ENCODE measurements around the gene COL4A4. TPM values are rescaled to one million over a fixed set of nuclear protein-coding genes. Genes with fewer than 3 reads are reported as not detected.

The COL4A4 gene
- total and polyA plus RNA-seq, 2 experiments from 2014 or later = 0.47 to 3.0 TPM

GRCh38 chr2:227038550-227039189 is 125.3 kb downstream of the COL4A4 start:
- WGBS (ENCODE audit: low lambda C conversion rate, missing lambda C conversion rate) = 46% methylated on average over 1 of the region's 1 CpG
- no peak for TF ChIP-seq EZH2 (IDR thresholded peaks at IDR 0.05; ENCODE audit: borderline replicate concordance)
- no peak for TF ChIP-seq CTCF (IDR thresholded peaks at IDR 0.05; ENCODE audit: poor library complexity)
- TF ChIP-seq EZH2phosphoT487 (IDR thresholded peaks at IDR 0.05; ENCODE audit: low read depth, severe bottlenecking, unreplicated experiment) = no peak
- H3K4me1 ChIP-seq (ENCODE audit: insufficient read depth) = peaks cover 6% of the 10 kb centered on the region
- H3K79me2 ChIP-seq = no peaks in the 10 kb centered on the region
- no peaks in the 10 kb centered on the region for H3K9me2 ChIP-seq (replicated peaks; ENCODE audit: insufficient read depth)
- H4K20me1 ChIP-seq (ENCODE audit: insufficient read depth, poor library complexity, severe bottlenecking) = no peaks in the 10 kb centered on the region
- H3K36me3 ChIP-seq (replicated peaks; ENCODE audit: insufficient read depth, low read depth) = no peaks in the 10 kb centered on the region
- H3K4me2 ChIP-seq = no peak overlapping the region
- no peak overlapping the region for H3K4me3 ChIP-seq
- H2AFZ ChIP-seq = no peak overlapping the region
- no peak overlapping the region for H3K27ac ChIP-seq
- no peaks in the 10 kb centered on the region for H3K9me3 ChIP-seq (ENCODE audit: low read depth)
- no peaks in the 10 kb centered on the region for H3K27me3 ChIP-seq
- DNase-seq (ENCODE audit: low spot score) = no peak

GRCh38 chr2:227036527-227036926 is 127.5 kb downstream of the COL4A4 start:
- TF ChIP-seq CTCF (IDR thresholded peaks at IDR 0.05; ENCODE audit: poor library complexity) (no peak), EZH2 (IDR thresholded peaks at IDR 0.05; ENCODE audit: borderline replicate concordance) (no peak), EZH2phosphoT487 (IDR thresholded peaks at IDR 0.05; ENCODE audit: low read depth, severe bottlenecking, unreplicated experiment) (no peak)
- no peak overlapping the region for H3K27ac ChIP-seq

GRCh38 chr2:227035711-227036367 is 128.2 kb downstream of the COL4A4 start:
- H3K4me2 ChIP-seq = no peak overlapping the region
- H3K27ac ChIP-seq = no peak overlapping the region
- no peak for TF ChIP-seq CTCF (IDR thresholded peaks at IDR 0.05; ENCODE audit: poor library complexity)
- TF ChIP-seq EZH2phosphoT487 (IDR thresholded peaks at IDR 0.05; ENCODE audit: low read depth, severe bottlenecking, unreplicated experiment) = no peak
- TF ChIP-seq EZH2 (IDR thresholded peaks at IDR 0.05; ENCODE audit: borderline replicate concordance) = no peak
- WGBS (ENCODE audit: low lambda C conversion rate, missing lambda C conversion rate) = 60% methylated on average over 7 of the region's 7 CpGs
- peaks cover 6% of the 10 kb centered on the region for H3K4me1 ChIP-seq (ENCODE audit: insufficient read depth)
- DNase-seq (ENCODE audit: low spot score) = no peak
- H3K27me3 ChIP-seq = no peaks in the 10 kb centered on the region
- H2AFZ ChIP-seq = no peak overlapping the region
- H3K9me2 ChIP-seq (replicated peaks; ENCODE audit: insufficient read depth) = no peaks in the 10 kb centered on the region
- H4K20me1 ChIP-seq (ENCODE audit: insufficient read depth, poor library complexity, severe bottlenecking) = no peaks in the 10 kb centered on the region
- H3K9me3 ChIP-seq (ENCODE audit: low read depth) = no peaks in the 10 kb centered on the region
- H3K36me3 ChIP-seq (replicated peaks; ENCODE audit: insufficient read depth, low read depth) = no peaks in the 10 kb centered on the region
- no peaks in the 10 kb centered on the region for H3K79me2 ChIP-seq
- no peak overlapping the region for H3K4me3 ChIP-seq

More at GRCh38 chr2:227036527-227036926, 127.5 kb downstream of the COL4A4 start:
- Histone ChIP-seq H3K9me2 (replicated peaks; ENCODE audit: insufficient read depth) (no peaks in the 10 kb centered on the region), H3K4me3 (no peak overlapping the region), H3K4me2 (no peak overlapping the region), H4K20me1 (ENCODE audit: insufficient read depth, poor library complexity, severe bottlenecking) (no peaks in the 10 kb centered on the region), H3K4me1 (ENCODE audit: insufficient read depth) (peaks cover 6% of the 10 kb centered on the region), H3K36me3 (replicated peaks; ENCODE audit: insufficient read depth, low read depth) (no peaks in the 10 kb centered on the region), H3K27me3 (no peaks in the 10 kb centered on the region), H3K79me2 (no peaks in the 10 kb centered on the region), H2AFZ (no peak overlapping the region), H3K9me3 (ENCODE audit: low read depth) (no peaks in the 10 kb centered on the region)
- no peak for DNase-seq (ENCODE audit: low spot score)
- WGBS (ENCODE audit: low lambda C conversion rate, missing lambda C conversion rate) = 76% methylated on average over 3 of the region's 3 CpGs
